22Rv1 (cell line): ENCODE results near the gene TEX19.

Experiments used
- ZFX ChIP-seq: fragments of 450-650 bp; IDR thresholded peaks from 2 replicates; pipeline ENCODE4 v1.6.1; 2017; ENCODE audit warnings: antibody characterized with exemption, borderline replicate concordance
- TF ChIP-seq, protein P1 (sequence below): fragments of 450-650 bp; IDR thresholded peaks from 2 replicates; pipeline ENCODE4 v1.5.1; 2017; ENCODE audit warnings: mild to moderate bottlenecking

DNA sequence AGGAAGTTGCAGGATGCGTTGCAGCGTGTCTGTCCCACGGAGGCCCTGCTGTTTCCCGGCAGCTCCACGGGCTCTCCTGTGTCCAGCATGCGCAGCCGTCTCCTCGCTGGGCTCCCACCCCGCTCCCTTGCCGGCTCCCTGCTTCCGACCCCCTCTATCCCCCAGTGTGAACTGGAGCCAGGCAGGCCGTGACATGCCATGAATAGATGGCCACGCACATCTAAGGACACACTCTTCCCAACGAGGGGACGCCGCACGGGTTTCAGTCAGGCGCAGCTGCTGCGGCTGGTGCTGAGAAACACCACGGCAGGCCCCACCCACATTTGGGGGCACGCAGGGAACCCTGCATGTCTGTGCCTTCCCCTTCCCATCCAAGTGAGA, 49.9 kb downstream of the TEX19 start:
- no peak for TF ChIP-seq ZFX
- TF ChIP-seq, protein P1, sequence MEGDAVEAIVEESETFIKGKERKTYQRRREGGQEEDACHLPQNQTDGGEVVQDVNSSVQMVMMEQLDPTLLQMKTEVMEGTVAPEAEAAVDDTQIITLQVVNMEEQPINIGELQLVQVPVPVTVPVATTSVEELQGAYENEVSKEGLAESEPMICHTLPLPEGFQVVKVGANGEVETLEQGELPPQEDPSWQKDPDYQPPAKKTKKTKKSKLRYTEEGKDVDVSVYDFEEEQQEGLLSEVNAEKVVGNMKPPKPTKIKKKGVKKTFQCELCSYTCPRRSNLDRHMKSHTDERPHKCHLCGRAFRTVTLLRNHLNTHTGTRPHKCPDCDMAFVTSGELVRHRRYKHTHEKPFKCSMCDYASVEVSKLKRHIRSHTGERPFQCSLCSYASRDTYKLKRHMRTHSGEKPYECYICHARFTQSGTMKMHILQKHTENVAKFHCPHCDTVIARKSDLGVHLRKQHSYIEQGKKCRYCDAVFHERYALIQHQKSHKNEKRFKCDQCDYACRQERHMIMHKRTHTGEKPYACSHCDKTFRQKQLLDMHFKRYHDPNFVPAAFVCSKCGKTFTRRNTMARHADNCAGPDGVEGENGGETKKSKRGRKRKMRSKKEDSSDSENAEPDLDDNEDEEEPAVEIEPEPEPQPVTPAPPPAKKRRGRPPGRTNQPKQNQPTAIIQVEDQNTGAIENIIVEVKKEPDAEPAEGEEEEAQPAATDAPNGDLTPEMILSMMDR = no peak
